GM18858 (cell line): ENCODE data around the gene C14orf39.

Source experiments
- ATAC-seq: cut with Tn5 transposase; IDR thresholded peaks from one replicate; pipeline ENCODE4 v1.9.1; 2021; ENCODE audit not compliant: unreplicated experiment

C14orf39 gene

GRCh38 chr14:60485598-60486251 lies at the start of gene C14orf39:
TSS of gene C14orf39 (minus strand) at chr14:60486063. CDS start at chr14:60485078, 985 bp downstream.
- no peak for ATAC-seq

DNA sequence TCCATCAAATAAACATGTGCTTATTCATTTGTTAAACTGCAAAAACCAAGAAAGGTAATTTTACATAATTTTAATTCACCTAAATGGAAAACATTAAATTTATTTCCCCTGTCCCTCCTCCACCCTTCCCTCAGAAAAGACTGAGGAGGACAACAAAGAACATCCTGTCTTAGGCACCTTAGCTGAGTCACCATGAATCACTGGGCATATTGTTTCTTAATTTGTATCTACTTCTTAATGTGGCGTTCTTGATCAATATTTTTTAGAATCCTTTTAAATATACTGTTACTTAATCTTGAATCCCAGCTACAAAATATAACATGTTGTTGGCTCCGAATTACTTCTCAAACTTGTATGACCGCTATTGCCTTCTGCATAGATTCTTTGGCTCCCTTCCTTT lies 46.6 kb upstream of the C14orf39 start:
- ATAC-seq, result no peak

DNA sequence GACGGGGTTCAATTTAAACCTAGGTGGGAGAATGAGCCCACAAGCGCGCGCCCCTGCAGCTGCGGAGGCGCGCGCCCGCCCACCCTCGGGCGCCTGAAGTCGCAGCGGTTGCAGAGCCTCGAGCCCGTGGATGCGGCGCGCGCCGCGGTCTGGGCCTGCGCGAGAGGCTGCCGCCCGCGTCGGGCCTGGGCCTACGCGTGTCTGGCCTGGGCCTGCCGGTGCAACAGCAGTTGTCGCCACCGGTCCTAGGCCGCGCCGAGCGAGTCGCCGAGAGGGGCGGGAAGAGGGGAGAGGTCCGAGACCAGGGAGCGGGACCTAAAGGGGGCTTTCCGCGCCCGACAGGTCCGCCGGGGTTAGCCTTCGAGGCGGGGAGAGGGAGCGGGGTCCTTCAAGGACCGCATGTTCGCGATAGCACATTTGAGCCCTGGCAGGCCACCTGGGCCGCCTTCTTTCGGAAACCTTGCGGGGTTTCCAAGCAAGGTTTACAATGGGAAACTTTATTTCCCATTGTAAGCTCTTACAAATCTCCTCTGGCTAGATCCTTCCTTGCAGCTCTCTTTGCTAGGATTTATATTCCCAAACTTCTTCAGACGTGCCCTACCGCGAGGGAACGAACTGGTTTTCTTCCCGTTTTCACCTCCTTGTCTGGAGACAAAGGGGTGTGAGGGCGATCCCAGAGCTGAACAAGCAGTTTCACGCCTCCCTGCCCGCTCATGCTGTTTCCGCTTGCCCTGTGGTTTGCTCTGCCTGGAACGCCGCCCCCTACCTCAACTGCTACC lies 29.8 kb upstream of the C14orf39 start:
- ATAC-seq, result no peak

DNA sequence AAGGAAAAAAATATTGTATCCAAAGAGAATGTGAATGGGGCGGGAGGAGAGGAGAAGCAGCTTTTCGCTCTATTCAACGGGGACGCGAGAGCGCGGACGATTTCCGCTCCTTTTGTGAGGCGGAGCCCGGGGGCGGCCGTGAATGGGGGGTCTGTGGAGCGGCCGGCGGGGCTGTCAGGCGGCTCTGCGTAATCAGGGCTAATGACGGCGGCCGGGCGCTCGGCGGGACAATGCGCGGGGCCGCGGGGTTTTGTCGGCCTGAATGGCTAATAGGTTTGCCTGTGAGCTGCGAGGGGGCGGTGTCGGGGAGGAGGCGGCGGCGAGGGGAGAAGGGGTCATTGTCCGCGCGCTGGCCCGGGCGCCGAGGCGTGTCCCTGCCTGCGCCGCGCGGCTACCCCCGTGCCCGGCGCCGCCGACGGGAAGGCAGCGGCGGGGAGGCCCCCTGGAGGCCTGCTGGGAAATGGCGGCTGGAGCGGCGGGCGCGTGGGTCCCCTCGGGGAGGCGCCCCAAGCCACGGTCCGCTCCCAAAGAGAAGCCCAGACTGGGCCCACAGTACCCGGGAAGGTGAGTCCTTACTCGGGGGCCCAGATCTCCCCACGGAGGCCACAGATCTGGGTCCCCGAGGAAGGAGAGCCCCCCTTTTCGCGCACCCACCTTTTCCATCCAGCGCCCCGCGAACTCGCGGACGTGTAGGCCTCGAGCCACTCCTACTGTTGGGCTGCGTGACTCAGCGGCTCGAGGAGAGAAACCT lies 29.1 kb upstream of the C14orf39 start:
- no peak for ATAC-seq

DNA sequence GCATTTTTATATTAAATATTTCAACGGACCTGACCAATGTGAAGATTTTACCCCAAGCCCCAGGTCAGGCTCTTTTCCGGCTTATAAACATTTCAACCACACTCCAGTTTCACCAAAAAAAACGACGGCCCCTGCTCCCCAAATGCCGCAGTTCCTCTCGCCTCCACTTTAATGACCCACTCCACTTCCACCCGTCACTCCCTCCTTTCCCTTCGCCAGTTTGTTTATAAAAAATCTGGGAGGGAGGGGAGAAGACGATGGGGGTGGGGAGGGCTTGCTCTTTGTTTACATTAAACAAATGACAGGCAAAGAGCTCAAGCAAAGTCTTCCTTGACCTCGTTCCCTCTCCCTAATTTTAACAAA lies 28.5 kb upstream of the C14orf39 start:
- ATAC-seq, result no peak

DNA sequence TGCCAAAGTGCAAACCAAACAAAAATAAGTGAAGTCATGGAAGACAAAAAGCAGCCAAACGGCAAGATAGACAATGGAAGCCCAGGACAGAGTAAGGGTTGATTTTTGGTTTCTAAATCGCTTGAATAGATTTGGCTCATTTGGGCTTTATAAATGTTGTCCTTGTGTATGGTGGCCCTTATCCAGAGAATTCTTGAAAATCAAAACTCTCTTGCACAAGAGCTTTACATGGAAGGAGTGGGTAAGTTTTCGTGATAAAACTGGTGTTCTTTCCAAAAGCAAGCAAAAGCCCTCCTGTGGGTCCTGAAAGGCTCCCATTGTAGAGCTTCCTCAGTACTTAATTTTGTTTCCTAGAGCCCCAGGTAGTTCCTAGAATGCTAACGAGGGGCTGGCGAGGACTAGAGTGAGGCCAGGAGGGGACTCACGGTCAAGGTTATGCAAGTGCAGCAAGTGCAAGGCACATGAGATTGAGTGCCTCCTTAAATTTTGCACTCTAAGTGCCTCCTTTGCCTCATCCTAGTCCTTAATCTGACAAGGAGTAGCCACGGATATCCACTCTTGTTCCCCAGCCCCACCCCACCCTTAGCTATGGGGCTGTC lies 27.2 kb upstream of the C14orf39 start:
- no peak for ATAC-seq

- no peak for ATAC-seq
These were observed 26.3 kb upstream of the C14orf39 start for GRCh38 chr14:60512126-60512525.

GRCh38 chr14:60510951-60511599 lies 25.2 kb upstream of the C14orf39 start:
- ATAC-seq, result no peak

GRCh38 chr14:60510254-60510950 lies 24.5 kb upstream of the C14orf39 start:
- no peak for ATAC-seq

GRCh38 chr14:60509438-60510253 lies 23.8 kb upstream of the C14orf39 start:
- no peak for ATAC-seq

DNA sequence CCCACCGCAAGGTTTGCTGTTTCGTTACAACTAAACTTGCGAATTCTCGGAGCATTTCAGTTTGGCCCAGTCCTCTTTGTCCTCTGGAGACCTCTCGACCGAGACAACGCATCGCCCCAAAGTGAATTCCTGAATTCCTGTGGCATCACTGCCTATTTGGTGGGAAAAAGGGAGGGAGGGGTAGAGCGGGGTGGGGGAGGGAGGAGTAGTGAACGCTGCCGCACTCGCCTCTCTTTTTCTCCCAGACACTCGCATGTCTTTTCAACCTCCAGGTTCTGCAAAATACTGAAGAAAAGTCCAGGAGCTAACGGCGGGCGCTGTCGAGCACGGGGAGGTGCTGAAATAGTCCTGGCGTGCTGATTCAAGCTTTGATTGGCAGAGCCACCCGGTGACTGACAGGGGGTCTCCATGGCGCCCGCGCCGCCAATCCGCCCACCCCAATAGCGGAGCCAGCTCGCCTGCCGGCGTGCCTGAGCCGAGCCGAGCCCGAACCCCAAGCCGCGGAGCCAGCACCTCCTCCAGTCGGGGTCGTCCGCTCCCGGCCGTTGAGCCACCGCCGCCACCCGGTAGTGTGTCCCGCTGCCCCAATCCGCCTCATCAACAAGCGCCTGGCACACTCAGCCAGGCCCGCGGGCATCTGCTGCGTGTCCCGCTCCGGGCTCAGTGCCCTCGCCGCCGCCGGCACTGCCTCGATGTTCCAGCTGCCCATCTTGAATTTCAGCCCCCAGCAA lies 23.0 kb upstream of the C14orf39 start, which contains the start of gene SIX6:
Gene SIX6, plus strand, starts transcription at position 440 of the 731 bp plus-strand sequence. Its CDS starts 253 bp downstream, at position 693.
- no peak for ATAC-seq

- no peak for ATAC-seq
These were observed 22.5 kb upstream of the C14orf39 start for GRCh38 chr14:60508363-60508706.

GRCh38 chr14:60506985-60507829 lies 21.3 kb upstream of the C14orf39 start:
- ATAC-seq, result no peak

- no peak for ATAC-seq
These were observed 20.7 kb upstream of the C14orf39 start for GRCh38 chr14:60506462-60506984.

DNA sequence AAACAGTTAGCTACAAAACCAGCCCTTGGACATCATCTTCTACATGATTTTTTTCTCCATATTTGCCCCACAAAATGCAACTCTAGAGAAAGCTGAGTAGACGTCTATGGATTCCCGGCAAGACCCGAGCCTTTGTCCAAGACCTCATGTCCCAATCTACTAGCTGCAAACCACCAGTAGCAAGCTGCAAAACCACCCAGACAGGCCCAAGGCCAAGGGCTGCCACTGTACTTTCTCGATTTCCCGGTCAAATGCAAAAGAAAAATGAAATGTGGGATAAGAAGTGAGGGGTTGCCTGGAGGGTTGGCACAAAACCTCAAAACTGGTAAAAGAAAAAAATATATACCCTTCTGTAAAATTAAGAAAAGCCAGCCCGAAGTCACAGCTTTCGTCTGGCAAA lies 20.1 kb upstream of the C14orf39 start:
- ATAC-seq, result no peak

DNA sequence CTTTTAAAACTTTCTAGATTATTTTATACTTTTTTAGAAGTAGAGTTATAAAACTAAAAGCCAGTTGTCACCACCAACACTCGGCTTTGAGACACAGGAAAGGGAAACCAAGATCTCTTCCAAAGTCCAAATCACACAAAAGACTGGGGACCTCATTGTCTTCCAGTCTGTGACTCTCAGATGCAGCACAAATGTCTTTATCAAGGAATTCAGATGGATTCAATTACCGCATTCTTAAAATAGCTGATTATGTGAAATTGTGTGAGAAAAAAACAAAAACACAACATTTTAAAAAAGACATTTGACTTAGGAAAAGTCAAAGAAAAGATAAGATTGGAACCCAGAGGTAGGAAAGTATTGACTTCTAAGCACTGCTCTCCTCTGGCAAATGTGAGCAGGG lies 19.6 kb upstream of the C14orf39 start:
- no peak for ATAC-seq

GRCh38 chr14:60502541-60502940 lies 16.7 kb upstream of the C14orf39 start:
- ATAC-seq, result no peak

DNA sequence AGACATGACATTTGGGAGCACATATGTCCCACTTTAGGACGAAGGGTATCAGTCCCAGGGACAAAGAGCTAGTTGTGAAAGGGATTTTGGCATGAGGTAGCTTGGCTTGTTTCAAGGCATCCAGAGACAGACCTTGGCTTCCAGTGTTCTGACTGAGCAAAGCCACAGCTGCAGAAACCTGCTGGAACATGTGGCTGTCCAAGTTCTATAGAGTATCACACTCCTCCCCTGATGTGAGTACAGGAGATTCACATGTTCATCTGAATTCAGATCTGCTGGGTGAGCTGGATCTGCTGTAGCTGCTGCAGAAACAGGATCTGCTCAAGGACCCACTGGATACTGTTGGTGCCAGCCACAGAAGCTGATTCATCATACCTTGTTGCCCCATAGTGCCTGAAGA lies 10.1 kb upstream of the C14orf39 start:
- ATAC-seq, result no peak
